NK-92 (cell line): ENCODE measurements around the gene SNCG.
"Not testable (repeated sequence)": the region's sequence is repeated elsewhere in the genome, so short reads cannot be mapped to it uniquely, and the experiment has no call there.

Experiments
- DNase-seq: peaks from one replicate; lab custom pipeline; 2025; ENCODE audit not compliant: unreplicated experiment; lab: John Stamatoyannopoulos, UW

The SNCG gene

DNA sequence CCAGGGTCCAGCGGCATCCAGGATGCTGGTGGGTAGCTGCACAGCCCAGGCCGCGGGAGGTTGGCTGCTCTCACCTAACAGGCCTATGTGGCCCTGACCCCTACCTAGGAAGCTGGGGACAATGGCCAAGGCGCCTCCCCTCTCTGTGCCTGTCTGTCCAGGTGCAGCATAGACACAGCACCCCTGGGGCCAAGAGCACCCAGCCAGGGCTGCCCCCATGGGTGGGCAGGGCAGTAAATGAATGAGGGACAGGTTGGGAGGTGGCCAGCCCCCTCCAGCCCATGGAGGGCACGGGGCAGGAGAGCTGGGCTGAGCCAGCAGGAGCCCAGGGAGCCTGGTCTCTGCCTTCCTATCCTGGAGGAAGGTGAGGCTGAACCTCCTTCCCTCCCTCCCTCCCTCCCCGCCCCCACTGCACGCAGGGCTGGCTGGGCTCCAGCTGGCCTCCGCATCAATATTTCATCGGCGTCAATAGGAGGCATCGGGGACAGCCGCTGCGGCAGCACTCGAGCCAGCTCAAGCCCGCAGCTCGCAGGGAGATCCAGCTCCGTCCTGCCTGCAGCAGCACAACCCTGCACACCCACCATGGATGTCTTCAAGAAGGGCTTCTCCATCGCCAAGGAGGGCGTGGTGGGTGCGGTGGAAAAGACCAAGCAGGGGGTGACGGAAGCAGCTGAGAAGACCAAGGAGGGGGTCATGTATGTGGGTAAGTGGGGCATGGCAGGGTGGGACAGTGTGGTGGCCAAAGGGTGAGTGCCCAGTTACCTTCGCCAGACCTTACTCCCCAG, at the start of gene SNCG:
TSS of gene SNCG (plus strand) at position 484 of the 785 bp plus-strand sequence. CDS start at position 583, 99 bp downstream.
- DNase-seq, result no peak

DNA sequence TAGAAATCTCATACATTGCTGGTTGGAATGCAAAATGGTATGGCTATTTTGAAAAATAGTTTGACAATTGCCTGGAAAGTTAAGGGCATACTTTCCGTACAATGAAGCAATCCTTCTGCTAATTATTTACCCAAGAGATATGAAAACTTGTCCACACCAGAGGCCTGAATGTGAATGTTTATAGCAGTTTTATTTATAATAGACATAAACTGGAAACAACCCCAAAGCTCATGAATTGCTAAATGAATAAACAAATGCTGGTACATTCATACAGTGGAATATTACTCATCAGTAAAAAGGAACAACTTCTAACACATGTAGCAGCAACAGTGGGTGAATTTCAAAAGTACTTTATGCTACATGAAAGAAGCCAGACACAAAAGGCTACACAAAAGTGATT, 43.7 kb upstream of the SNCG start:
- no peak for DNase-seq

DNA sequence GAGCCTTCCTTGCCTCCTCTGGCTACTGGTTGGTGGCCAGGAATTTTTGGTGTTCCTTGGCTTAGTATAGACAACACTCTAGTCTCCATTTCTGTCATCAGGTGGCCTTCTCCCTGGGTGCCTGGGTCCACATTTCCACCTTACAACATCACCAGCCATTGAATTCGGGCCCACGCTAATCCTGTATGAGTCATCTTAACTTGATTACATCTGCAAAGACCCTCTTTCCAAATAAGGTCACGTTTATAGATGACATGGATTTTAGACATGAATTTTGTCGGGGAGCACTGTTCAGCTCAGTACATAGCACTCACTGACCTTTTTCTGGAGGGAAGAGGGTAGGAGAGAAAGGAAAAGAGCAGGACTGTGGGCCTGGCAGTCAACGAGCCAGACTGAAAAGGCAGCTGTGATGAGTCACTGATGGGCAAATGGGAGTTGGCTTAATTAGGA, 40.4 kb upstream of the SNCG start:
- no peak for DNase-seq

DNA sequence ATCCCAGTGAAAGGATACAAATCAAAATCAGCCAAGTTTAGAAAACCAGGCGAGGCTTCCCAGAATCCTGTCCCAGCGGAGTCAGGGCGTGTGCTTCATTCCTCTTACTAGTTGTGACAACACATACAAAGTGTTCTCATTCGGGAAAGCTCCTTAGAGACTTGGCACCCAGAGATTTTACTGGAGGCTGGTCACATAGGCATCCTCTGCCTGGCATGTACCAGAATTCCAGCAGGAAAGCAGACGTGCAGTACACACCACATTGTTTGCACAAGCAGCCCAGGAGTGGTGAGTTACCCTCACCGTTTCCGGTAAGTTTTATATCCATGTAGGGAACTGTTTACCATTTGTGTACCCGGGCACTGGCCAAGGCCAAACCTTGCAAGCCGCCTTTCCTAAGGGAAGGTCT, 35.8 kb upstream of the SNCG start:
- DNase-seq, result no peak

DNA sequence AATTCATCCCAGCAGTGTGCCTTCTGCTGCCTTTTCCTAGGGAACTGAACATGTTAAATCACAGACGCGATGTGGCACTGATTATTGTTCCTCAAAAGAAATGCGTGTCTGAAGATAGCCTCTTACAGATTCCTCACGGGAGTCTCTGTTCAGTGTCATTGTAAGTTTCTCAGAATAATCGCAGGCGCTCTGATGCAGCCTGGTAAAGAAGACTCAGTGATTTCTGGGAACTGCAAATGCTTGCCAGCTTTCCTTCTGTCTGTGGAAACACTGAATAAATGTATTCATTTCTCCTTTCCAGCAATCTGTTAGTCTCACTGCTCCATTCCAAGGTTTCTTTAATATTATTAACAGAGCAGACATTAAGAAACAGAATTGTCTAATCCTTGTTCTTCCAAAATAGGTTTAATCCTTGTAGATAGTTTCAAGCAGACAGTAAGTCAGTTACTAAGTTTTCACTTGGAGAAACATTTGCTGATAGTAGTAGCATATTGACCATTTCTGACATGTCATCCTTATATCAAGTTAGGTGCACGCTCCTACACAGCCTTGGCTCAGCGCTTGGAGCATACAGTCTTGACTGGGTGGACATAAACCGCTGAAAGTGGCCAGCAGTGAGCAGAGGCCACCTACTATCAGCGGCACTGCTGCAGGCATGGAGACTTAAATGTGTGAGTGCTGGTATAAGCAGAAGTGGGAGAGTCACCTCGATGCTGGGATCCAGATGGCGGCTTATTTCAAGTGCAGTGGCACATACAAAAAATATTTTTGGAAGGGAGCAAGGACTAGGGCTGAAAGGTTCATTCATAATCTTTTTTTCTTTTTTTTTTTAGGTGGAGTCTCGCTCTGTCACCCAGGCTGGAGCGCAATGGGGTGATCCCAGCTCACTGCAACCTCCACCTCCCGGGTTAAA, 28.7 kb upstream of the SNCG start:
- no peak for DNase-seq

DNA sequence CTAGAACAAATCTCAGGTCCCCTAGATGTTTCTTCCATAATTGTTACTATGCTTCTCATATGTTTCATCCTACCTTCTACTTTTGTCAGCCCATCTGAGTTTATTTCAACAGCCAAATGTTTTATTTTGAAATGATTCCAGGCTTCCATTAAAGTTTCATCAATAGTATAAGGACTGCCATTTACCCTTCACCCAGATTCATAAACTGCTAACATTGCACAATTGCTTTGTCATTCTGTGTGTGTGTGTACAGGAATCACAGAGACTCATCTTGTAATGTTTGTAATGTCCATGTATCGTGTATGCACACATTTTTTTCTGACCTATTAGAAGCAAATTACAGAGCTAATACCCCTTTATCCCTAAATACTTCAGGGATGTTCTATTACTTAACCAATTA, 26.5 kb upstream of the SNCG start:
- no peak for DNase-seq

DNA sequence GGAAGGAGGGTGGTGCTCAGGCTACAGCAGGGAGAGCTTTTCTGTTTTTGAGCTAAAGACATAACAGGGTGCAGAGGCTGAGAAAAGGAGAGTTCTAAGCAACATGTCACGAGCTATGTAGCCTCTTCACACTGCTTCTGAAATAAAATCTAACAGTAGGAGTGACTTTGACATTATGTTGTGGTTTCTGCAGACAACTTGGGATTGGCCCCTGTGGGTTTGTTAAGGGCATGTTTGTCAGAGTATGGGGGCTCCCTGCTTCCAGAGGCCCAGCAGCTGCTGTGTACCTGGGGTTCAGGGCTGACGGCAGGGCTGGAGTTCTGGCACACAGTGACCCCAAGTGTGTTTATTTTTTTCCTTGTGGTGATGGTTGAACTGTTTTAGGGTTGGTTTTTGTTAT, 25.7 kb upstream of the SNCG start:
- DNase-seq, result no peak

DNA sequence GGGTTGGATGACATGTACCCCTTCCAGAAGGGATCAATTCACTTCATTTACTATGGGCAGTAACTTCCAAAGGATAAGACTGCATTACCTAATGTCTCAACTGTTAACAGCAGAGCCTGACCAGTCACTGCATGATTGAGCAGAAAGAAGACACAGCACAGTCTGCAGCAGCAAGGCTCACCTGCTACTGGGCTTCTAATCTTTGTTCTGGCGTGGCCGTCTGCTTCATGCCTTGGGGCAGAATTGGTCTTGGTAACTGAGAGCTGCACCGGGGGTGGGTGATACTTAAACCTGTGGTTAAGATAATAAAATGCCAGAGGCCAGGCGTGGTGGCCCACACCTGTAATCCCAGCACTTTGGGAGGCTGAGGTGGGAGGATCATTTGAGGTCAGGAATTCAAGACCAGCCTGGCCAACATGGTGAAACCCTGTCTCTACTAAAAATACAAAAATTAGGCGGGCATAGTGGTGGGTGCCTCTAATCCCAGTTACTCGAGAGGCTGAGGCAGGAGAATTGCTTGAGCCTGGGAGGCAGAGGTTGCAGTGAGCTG, 24.2 kb upstream of the SNCG start:
- not testable (repeated sequence) for DNase-seq

DNA sequence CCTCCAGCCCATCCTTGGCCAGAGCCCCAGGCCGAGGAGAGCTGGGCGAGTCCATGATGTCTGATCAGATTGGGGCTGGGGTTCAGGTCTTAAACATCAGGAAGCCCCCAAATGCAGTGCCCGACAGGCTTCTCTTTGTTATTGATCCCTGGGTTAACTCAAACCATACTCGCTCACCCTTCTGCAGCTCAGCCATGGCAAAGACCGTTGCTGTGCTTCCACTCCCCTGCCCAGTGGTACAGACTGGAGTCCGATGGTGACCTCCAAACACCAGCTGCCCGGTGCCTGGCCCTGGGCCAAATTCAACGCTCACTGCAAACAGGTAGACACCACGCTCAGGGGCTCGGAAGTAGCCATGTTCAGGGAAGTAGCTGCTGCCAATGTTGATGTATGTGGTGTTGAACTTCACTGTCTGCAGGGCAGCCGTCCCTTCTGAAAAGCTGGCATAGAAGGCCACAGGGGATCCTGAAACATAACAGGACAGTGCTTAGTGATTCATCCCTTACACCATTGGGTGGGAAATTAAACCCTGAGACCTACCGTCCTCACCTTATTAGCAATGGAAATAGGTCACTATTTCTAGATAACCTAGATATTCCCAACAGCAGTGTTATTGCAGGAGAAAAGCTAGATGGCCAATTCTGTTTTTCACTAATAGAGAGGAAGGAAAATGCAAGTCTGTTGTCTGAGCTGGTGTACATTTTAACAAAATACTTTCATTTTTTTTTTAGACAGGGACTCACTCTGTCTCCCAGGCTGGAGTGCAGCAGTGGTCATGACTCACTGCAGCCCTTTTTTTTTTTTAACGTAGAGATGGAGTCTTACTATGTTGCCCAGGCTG, 21.5 kb upstream of the SNCG start:
- DNase-seq, result no peak

DNA sequence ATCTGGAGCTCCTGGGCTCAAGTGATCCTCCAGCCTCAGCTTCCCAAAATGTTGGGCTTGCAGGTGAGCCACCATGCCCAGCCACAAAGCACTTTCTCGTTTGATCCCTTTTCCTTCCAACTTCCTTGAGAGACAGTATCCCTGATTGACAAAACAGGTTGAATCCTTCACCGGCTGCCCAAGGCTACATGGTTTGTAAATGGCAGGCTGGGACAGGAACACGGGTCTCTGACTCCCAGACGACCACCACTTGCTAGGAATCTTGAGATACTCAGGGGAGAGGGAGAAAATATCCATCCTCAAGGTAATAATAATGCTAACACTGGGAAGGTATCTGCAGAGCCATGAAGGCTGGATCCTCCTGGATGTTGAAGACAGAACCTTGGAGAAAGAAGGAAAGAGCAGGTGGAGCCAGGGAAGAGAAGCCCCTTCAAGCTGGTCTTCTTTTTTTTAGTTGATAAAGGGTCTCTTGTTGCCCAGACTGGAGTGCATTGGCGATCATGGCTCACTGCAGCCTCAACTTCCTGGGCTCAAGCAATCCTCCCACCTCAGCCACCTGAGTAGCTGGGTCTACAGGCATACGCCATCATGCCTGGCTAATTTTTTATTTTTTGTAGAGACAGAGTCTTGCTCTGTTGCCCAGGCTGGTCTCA, 20.8 kb upstream of the SNCG start:
- no peak for DNase-seq

DNA sequence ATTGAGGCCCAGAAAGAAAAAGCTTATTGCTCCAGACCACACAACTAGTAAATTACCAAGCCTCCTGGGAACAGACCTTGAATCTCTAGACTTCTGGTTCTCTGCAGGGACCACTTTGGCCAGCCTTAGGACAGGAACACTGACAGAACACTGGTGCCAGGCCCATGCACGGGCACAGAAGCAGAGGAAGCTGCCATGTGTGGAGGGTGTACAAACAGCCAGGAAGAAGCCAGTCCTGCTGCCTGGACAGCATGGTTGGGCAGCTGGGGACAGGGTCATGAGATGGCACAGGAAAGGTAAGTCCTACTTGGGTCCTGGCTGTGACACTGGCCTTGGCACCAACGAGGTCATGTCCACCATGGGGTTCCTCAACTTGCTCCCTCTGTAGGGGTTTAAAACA, 20.1 kb upstream of the SNCG start:
- no peak for DNase-seq

DNA sequence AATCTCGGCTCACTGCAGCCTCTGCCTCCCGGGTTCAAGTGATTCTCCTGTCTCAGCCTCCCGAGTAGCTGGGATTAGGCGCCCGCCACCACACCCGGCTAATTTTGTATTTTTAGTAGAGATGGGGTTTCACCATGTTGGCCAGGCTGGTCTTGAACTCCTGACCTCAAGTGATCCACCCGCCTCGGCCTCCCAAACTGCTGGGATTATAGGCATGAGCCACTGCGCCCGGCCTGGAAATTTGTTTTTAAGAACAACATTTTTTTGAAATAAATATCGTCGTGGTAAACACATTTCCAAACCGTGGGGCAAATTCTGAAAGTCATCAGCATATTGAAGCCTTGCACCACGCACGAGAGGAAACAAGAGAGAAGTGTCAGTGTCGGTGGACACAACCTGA, 18.3 kb upstream of the SNCG start:
- not testable (repeated sequence) for DNase-seq

DNA sequence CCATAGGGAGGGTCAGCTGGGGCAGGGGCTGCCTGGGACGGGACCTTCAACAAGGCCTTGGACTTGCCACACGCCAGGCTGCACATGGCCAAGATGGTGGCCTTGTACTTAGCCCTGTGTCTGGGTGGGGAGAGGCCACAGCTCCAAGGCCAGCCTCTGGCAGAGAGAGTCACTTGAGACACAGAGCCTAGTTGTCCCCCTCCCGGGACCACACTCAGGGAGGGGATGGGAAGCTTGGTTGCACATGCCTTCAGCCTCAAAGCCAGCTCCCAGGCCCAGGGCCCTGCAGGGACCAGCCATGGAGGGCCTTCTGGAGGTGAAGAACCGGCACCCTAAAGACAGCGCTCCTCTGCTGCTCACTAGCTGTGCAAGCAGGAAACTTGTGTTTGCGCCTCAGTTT, 17.7 kb upstream of the SNCG start:
- DNase-seq, result no peak

DNA sequence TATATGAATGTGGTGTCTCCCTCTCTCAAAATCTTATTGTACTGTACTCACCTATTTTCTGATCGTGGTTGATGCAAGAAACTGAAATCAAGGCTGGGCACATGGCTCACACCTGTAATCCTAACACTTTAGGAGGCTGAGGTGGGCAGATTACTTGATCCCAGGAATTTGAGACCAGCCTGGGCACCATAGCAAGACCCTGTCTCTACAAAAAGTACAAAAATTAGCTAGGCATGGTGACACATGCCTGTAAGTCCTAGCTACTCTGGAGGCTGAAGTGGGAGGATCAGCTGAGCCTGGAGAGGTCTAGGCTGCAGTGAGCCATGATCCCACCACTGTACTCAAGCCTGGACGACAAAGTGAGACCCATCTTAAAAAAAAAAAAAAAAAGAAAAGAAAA, 17.0 kb upstream of the SNCG start:
- DNase-seq, result no peak

DNA sequence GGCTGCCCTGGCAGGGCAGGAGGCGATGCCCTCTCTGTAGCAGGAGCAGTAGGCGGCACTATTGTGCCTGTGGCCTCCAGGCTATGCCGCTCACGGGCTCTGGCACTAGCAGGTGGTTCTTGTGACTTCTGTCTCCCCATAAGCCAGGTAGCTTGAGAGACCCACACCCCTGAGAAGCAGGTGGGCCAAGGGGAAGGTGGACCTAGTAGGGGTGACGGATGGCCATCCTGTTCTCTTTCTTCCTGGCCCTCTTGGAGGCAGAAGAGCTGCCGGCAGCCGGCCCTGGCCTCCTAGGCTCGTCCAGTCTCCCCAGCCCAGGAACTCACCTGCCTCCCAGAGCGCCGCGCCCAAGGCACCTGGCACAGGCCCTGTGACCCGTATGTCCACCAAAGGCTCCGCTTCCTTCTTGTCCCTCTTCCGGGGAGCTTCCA, 16.4 kb upstream of the SNCG start:
- no peak for DNase-seq

DNA sequence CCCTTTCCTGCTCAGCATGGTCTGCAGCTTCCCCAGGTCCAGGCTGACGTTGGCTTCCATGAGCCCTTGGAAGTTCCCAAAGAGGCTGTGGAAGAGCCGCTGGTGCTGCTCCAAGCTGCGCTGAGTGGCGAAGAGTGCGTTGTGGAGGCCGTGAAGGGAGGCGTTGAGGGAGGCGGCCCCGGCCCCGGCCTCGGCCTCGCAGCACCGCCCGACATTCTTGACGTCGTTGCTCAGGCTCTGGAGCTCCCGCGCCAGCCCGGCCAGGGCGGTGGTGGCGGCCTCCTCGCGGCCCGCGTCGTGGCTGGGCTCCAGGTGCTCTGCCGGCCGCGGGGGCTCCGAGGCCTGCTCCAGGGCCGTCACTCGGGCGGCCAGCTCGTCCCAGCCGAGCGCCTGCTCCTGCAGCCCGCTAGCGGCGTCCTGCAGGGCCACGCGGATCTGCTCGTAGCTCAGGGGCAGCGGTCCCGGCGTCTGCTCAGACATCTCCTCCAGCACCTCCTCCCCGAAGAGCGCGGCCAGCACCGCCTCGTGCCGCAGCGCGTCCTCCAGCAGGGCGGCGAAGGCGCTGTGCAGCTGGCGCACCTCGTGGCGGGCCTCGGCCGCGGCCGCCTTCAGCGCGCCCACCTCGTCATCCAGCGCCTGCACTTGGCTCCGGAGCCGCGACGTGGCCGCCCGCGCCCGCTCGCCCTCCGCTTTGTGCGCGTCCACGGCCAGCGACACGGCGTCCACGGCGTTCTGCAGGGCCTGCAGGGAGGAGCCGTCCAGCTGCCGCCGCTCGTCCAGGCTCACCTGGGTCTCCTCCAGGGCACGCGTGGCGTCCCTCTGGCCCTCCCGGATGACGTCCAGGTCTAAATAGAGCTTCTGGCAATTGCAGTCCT, 15.7 kb upstream of the SNCG start:
- DNase-seq, result no peak

DNA sequence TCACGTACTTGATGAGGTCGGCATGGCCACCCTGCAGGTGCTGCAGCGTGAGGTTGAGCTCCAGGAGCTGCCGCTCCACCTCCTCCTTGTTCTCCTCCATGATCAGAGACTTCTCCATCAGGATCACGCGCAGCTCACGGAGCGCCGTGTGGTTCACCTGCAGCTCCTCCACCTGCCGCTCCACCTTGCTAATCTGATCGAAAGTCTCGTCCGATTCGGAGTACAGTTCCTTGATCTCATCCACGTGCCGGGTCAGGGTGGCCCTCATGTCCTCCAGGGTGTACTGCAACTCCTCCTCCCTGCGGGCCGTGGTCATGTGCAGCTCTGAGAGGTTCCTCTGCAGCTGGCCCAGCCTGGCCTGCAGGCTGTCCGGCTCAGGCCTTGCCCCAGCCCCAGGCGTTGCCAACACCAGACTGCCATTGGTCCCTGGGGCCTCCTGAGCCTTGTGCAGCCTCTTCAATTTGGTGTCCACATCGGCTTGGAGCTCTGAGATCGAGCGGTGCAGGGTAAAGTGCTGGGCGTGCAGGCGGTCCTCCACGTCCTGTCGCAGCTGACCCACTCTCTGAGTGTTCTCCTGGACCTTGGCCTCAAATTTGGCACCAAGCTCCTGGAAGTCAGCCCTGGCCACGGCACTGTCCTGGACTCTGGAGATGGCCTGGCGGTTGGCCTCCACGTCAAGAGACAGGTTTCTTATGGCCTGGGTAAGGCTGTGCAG, 14.9 kb upstream of the SNCG start:
- no peak for DNase-seq

DNA sequence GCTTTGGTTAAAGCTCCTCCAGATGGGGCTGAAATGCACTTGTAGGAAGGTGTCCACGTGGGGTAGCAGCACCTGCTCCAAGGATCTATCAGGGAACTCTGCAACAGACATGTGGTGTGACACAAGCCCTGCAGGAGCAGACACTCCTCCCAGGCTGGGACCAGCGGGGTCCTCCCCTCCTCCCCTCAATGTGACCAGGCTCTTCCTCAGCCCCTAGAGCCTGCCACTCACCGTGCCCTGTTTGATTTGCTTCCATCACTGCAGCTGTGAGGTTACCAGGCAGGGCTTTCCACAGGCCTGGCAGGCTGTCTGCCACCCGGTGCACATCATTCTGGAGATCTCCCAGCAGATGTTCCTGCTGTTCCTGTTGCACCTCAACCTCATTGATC, 14.4 kb upstream of the SNCG start:
- no peak for DNase-seq

DNA sequence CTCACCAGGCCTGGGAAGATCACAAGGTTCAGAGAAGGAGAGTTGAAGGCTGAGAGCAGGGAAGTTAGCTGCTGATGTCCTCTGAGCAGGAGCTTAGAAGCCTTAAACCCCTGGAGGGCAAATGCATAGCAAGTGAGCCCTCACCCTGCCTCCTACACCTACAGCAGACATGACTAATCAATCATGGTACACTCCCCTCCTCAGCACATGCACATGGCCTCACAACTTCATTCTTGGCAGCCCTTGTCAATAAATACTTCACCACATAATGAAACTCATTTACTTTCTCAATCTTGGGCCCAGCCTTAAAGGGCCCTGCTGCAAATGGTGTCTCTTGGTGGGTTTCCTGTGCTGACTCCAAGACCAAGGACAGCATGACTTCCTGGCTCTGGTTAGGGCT, 13.9 kb upstream of the SNCG start:
- DNase-seq, result no peak
